GM18502 (cell line): ENCODE results near the gene CHN2.

Source experiments
- ATAC-seq: cut with Tn5 transposase; IDR thresholded peaks from one replicate; pipeline ENCODE4 v1.9.1; 2021; ENCODE audit warnings: mild to moderate bottlenecking; ENCODE audit not compliant: unreplicated experiment, poor library complexity

The CHN2 gene

GRCh38 chr7:29353810-29354209 is 159.2 kb downstream of the CHN2 start:
- ATAC-seq, result no peak

GRCh38 chr7:29354340-29354739 is 159.8 kb downstream of the CHN2 start:
- no peak for ATAC-seq

GRCh38 chr7:29355388-29355787 is 160.8 kb downstream of the CHN2 start:
- ATAC-seq, result no peak

- ATAC-seq, result no peak
These were observed 162.1 kb downstream of the CHN2 start for GRCh38 chr7:29356631-29357030.

GRCh38 chr7:29359482-29360093 is 165.0 kb downstream of the CHN2 start:
- no peak for ATAC-seq

- no peak for ATAC-seq
These were observed 166.4 kb downstream of the CHN2 start for GRCh38 chr7:29360633-29361625.

GRCh38 chr7:29362380-29362779 is 167.8 kb downstream of the CHN2 start:
- ATAC-seq, result no peak

GRCh38 chr7:29363636-29364425 is 169.3 kb downstream of the CHN2 start:
- no peak for ATAC-seq

GRCh38 chr7:29364661-29365060 is 170.1 kb downstream of the CHN2 start:
- ATAC-seq, result no peak

- no peak for ATAC-seq
These were observed 170.8 kb downstream of the CHN2 start for GRCh38 chr7:29365423-29365822.

- no peak for ATAC-seq
These were observed 173.2 kb downstream of the CHN2 start for GRCh38 chr7:29367784-29368183.

- no peak for ATAC-seq
These were observed 175.4 kb downstream of the CHN2 start for GRCh38 chr7:29369909-29370488.

GRCh38 chr7:29370531-29371314 is 176.1 kb downstream of the CHN2 start:
- ATAC-seq, result no peak

- ATAC-seq, result no peak
These were observed 176.9 kb downstream of the CHN2 start for GRCh38 chr7:29371472-29371871.

- ATAC-seq, result no peak
These were observed 177.9 kb downstream of the CHN2 start for GRCh38 chr7:29372351-29373090.

- no peak for ATAC-seq
These were observed 181.3 kb downstream of the CHN2 start for GRCh38 chr7:29375641-29376562.

- no peak for ATAC-seq
These were observed 183.1 kb downstream of the CHN2 start for GRCh38 chr7:29377718-29378117.

GRCh38 chr7:29379551-29379950 is 185.0 kb downstream of the CHN2 start:
- no peak for ATAC-seq
